CD14-positive monocyte (primary cell): ENCODE measurements around the gene DKK1. TPM values are rescaled to one million over a fixed set of nuclear protein-coding genes. Genes with fewer than 3 reads are reported as not detected.

Source experiments
- DNase-seq, 3 donors: peaks; one replicate each; pipeline ENCODE4 v3.0.0-alpha.2; 2011 to 2022
- H2AFZ ChIP-seq: 2 replicates; pipeline ENCODE4 v1.6.0; 2012; ENCODE audit warnings: mild to moderate bottlenecking, low read depth, low read length, inconsistent platforms; ENCODE audit not compliant: insufficient read depth, poor library complexity, severe bottlenecking
- H3K27ac ChIP-seq, 2 donors: 1 replicate in 1 of 2; 2 replicates in 1 of 2; pipeline ENCODE4 v1.5.1; 2012 to 2013; ENCODE audit warnings: low read length in 2 of 2, control low read depth in 1 of 2, inconsistent platforms in 1 of 2, low read depth in 1 of 2, mild to moderate bottlenecking in 1 of 2
- H3K27me3 ChIP-seq, 2 donors: one replicate each; pipeline versions ENCODE4 v1.6.0 to v1.6.1; 2011 to 2013; ENCODE audit warnings: low read length in 2 of 2; ENCODE audit not compliant: control insufficient read depth in 2 of 2, insufficient read depth in 2 of 2
- H3K36me3 ChIP-seq, 2 donors: replicated peaks in 1 of 2; 1 replicate in 1 of 2; 2 replicates in 1 of 2; pipeline versions ENCODE4 v1.5.1 to v1.6.1; 2012 to 2013; ENCODE audit warnings: low read length in 2 of 2, control low read depth in 1 of 2, inconsistent platforms in 1 of 2, mild to moderate bottlenecking in 1 of 2; ENCODE audit not compliant: insufficient read depth in 2 of 2, control insufficient read depth in 1 of 2
- H3K4me1 ChIP-seq, 2 donors: 1 replicate in 1 of 2; 2 replicates in 1 of 2; pipeline versions ENCODE4 v1.5.1 to v1.6.1; 2012 to 2013; ENCODE audit warnings: low read length in 2 of 2, control low read depth in 1 of 2, inconsistent platforms in 1 of 2, mild to moderate bottlenecking in 1 of 2, moderate library complexity in 1 of 2; ENCODE audit not compliant: insufficient read depth in 2 of 2, control insufficient read depth in 1 of 2
- H3K4me2 ChIP-seq: replicated peaks from 2 replicates; pipeline ENCODE3; 2012; ENCODE audit warnings: low read length, moderate library complexity, mild to moderate bottlenecking; ENCODE audit not compliant: poor library complexity, severe bottlenecking; ENCODE audit errors: extremely low read depth
- H3K4me3 ChIP-seq, 3 experiments: fragments of 200-600 bp in 1 of 3; sonication (generic) in 1 of 3; replicated peaks in 1 of 3; 1 replicate in 2 of 3; 2 replicates in 1 of 3; pipeline ENCODE4 v1.5.1; 2011 to 2013; ENCODE audit warnings: low read length in 3 of 3, mild to moderate bottlenecking in 3 of 3, control low read depth in 2 of 3, low read depth in 2 of 3, inconsistent platforms in 1 of 3, moderate library complexity in 1 of 3
- H3K79me2 ChIP-seq: 2 replicates; pipeline ENCODE4 v1.6.0; 2012; ENCODE audit warnings: mild to moderate bottlenecking, control low read depth, inconsistent platforms, low read length, moderate library complexity; ENCODE audit not compliant: insufficient read depth
- H3K9ac ChIP-seq: 2 replicates; pipeline ENCODE4 v1.6.0; 2017; ENCODE audit warnings: low read length, mild to moderate bottlenecking; ENCODE audit not compliant: insufficient read depth, poor library complexity, severe bottlenecking
- H3K9me3 ChIP-seq, 2 donors: replicated peaks in 1 of 2; 1 replicate in 1 of 2; 2 replicates in 1 of 2; pipeline versions ENCODE4 v1.5.1 to v1.6.1; 2012 to 2013; ENCODE audit warnings: low read length in 2 of 2, control low read depth in 1 of 2; ENCODE audit not compliant: control insufficient read depth in 1 of 2, insufficient read depth in 1 of 2
- H4K20me1 ChIP-seq: 2 replicates; pipeline ENCODE4 v1.6.0; 2012; ENCODE audit warnings: mild to moderate bottlenecking, low read length, control low read depth, moderate library complexity; ENCODE audit not compliant: insufficient read depth
- H3K27ac Mint-ChIP-seq, 7 donors: one replicate each; pipeline ENCODE4 v1.8.0; 2020; ENCODE audit warnings: mild to moderate bottlenecking in 7 of 7, mixed read lengths in 7 of 7, moderate library complexity in 6 of 7, inconsistent platforms in 2 of 7
- H3K27me3 Mint-ChIP-seq, 3 donors: one replicate each; pipeline ENCODE4 v1.8.0; 2021 to 2022; ENCODE audit warnings: low read depth in 3 of 3, mild to moderate bottlenecking in 3 of 3, mixed read lengths in 3 of 3, moderate library complexity in 3 of 3, inconsistent platforms in 1 of 3
- H3K36me3 Mint-ChIP-seq, 2 donors: one replicate each; pipeline ENCODE4 v1.8.0; 2020; ENCODE audit warnings: mixed read lengths in 2 of 2, inconsistent platforms in 1 of 2, mild to moderate bottlenecking in 1 of 2
- H3K4me1 Mint-ChIP-seq: one replicate; pipeline ENCODE4 v1.8.0; 2020; ENCODE audit warnings: mild to moderate bottlenecking, mixed read lengths
- H3K4me3 Mint-ChIP-seq, 2 donors: one replicate each; pipeline ENCODE4 v1.8.0; 2020; ENCODE audit warnings: mild to moderate bottlenecking in 2 of 2, mixed read lengths in 2 of 2, moderate library complexity in 1 of 2
- H3K9me3 Mint-ChIP-seq, 7 donors: one replicate each; pipeline ENCODE4 v1.8.0; 2020 to 2022; ENCODE audit warnings: mixed read lengths in 7 of 7, mild to moderate bottlenecking in 6 of 7, moderate library complexity in 6 of 7, inconsistent platforms in 2 of 7
- CTCF ChIP-seq: fragments of 200-600 bp; IDR thresholded peaks from one replicate; pipeline ENCODE4 v1.8.0; 2022; ENCODE audit warnings: antibody characterized with exemption, mild to moderate bottlenecking
- WGBS: methylation state at CpG from one replicate; pipeline ENCODE4 v1.1.5; 2013; ENCODE audit warnings: missing lambda C conversion rate; ENCODE audit not compliant: insufficient coverage; 5-methylcytosine and 5-hydroxymethylcytosine counted together
- intact Hi-C, 2 donors: fragments of 100-400 bp; cut with micrococcal nuclease; formaldehyde crosslinking; loops; one replicate each; pipeline versions ENCODE4 v1.15.0 to v1.15.1; 2023
- polyA plus RNA-seq, 3 donors: library from polyadenylated mRNA; depleted of rRNA in 1 of 3; unstranded in 2 of 3; stranded (reverse) in 1 of 3; fragments of 300-500 nt in 2 of 3; fragments of >200 nt in 1 of 3; fragmentation: Illumina TruSeq in 2 of 3; gene quantifications; 1 replicate in 2 of 3; 2 replicates in 1 of 3; pipeline ENCODE4 v1.2.3, GENCODE V29; 2012 to 2021

DKK1 gene
- polyA plus RNA-seq, 3 donors: not detected

- intact Hi-C loops: no loop called here
- H3K27me3 ChIP-seq: no peaks in the 10 kb centered on the region
- H3K36me3 ChIP-seq: no peaks in the 10 kb centered on the region
- no peak overlapping the region for H3K27ac ChIP-seq
- H3K27ac Mint-ChIP-seq: no peak overlapping the region
- no peak overlapping the region for H3K9ac ChIP-seq
- no peak overlapping the region for H2AFZ ChIP-seq
- H3K4me1 ChIP-seq: no peaks in the 10 kb centered on the region
- H3K9me3 ChIP-seq: no peaks in the 10 kb centered on the region
- no peak for DNase-seq
- H3K9me3 Mint-ChIP-seq: no peaks in the 10 kb centered on the region
- H3K4me3 ChIP-seq: no peak overlapping the region
- no CpG with 5 or more reads among the region's 3 CpGs for WGBS
- no peak overlapping the region for H3K4me2 ChIP-seq
- no peaks in the 10 kb centered on the region for H3K36me3 Mint-ChIP-seq
- no peaks in the 10 kb centered on the region for H4K20me1 ChIP-seq
- H3K4me1 Mint-ChIP-seq: no peaks in the 10 kb centered on the region
- H3K27me3 Mint-ChIP-seq: no peaks in the 10 kb centered on the region
- no peak for TF ChIP-seq CTCF
- no peaks in the 10 kb centered on the region for H3K79me2 ChIP-seq
- H3K4me3 Mint-ChIP-seq: no peak overlapping the region
These were observed 17.7 kb downstream of the DKK1 start for GRCh38 chr10:52331638-52332364.

- TF ChIP-seq CTCF: no peak
- Mint-ChIP-seq H3K27me3 (no peaks in the 10 kb centered on the region), H3K27ac (no peak overlapping the region)
These were observed 18.7 kb downstream of the DKK1 start for GRCh38 chr10:52332815-52333214.

More at GRCh38 chr10:52332815-52333214, 18.7 kb downstream of the DKK1 start:
- Mint-ChIP-seq H3K36me3 (no peaks in the 10 kb centered on the region), H3K4me1 (no peaks in the 10 kb centered on the region), H3K4me3 (no peak overlapping the region), H3K9me3 (no peaks in the 10 kb centered on the region)
- Histone ChIP-seq H2AFZ (no peak overlapping the region), H3K4me2 (no peak overlapping the region), H3K79me2 (no peaks in the 10 kb centered on the region), H3K36me3 (no peaks in the 10 kb centered on the region), H3K27me3 (no peaks in the 10 kb centered on the region), H3K27ac (no peak overlapping the region), H3K4me3 (no peak overlapping the region), H3K4me1 (no peaks in the 10 kb centered on the region), H3K9me3 (no peaks in the 10 kb centered on the region), H3K9ac (no peak overlapping the region), H4K20me1 (no peaks in the 10 kb centered on the region)
- intact Hi-C loops: no loop called here
- no peak for DNase-seq
- 80% methylated on average over 1 of the region's 5 CpGs for WGBS
